HG02571 (cell line): Measurements from ENCODE around the gene NBPF6.
"Not testable (repeated sequence)": the region's sequence is repeated elsewhere in the genome, so short reads cannot be mapped to it uniquely, and the experiment has no call there.

Experiments
- ATAC-seq: cut with Tn5 transposase; IDR thresholded peaks from one replicate; pipeline ENCODE4 v1.9.1; 2021; ENCODE audit warnings: mild to moderate bottlenecking, moderate library complexity; ENCODE audit not compliant: unreplicated experiment

Gene NBPF6

GRCh38 chr1:108496856-108497255 lies 46.7 kb downstream of the NBPF6 start:
- ATAC-seq: not testable (repeated sequence)

DNA sequence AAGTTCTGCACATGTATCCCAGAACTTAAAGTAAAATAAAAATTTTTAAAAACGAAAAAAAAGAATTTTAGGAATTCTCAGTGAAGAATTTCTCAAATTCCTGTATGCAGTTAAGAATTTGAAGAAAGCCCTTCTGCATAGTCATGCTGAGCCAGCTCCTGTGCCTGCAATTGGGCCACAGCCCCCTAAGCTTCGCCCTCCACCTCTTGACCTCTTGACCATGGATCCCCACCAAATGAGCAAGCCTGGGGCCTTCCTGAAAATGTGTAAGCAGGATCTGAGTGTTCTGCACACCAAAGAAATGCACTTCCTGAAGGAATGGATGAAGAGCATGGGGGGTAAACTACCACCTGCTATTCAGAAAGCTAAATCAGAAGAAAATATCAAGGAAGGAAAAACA lies 52.0 kb downstream of the NBPF6 start:
- no peak for ATAC-seq

GRCh38 chr1:108502624-108503023 lies 52.5 kb downstream of the NBPF6 start:
- ATAC-seq: no peak

DNA sequence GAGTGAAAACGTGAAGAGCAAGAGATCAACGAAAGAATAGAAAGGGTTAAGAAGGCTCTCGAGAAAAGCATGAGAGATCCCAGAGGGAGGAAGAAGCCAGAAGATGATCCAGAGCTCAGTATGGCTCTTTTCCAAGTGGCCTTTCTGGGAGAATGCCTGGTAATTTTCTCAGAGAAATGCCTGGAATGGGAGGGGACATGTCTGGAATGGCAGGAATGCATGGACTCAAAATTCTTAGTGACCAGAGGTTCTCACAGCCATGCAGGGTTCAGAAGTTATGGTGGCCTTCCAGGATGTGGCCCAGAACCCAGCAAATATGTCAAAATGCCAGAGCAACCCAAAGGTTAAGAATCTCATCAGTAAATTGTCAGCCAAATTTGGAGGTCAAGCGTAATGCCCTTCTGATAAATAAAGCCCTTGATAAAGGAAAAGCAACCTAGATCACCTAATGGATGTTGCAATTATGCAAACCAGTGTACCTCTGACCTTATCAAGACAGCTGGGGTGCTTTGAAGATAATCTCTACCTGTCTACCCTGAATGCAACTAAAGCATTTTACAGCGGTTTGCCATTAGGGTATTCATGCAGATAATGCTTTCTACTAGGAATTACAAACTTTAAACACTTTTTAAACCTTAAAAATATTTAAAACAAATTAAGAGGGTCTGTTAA lies 53.1 kb downstream of the NBPF6 start:
- no peak for ATAC-seq

DNA sequence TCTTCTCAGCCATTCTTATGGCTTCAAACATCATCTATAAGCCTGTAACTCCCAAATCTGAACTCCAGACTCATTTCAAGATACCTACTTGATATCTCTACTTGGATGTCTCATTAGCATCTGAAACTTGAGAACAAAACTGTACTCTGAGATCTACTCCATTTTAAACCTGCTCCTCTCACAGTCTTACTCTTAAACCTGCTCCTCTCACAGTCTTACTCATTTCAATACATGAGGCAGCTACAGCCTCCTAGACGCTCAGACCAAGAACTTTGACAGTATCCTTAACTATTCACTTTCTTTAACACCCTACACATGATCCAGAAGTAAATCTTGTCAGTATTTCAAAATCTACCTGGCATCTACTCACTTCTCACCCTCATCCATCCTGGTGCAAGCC lies 54.3 kb downstream of the NBPF6 start:
- no peak for ATAC-seq

GRCh38 chr1:108505763-108506070 lies 55.6 kb downstream of the NBPF6 start:
- ATAC-seq: no peak

DNA sequence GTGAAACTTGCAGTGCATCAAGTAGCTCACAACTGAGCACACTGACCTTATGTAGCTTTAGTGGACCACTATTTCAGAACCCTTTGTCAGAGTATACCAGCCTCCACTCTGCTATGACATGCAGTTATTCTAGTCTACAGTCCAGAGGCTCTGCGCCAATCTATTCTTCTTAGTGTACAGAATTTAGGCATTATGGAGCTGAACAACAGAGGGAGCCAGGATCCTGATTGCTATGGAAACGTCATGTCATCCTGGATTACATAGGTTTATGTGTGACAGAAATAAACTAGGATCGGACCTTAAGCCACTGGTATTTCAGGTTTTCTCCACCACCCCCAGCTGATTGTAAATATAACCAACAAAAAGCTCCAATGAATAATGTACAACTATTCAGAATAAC lies 61.6 kb downstream of the NBPF6 start:
- ATAC-seq: no peak

DNA sequence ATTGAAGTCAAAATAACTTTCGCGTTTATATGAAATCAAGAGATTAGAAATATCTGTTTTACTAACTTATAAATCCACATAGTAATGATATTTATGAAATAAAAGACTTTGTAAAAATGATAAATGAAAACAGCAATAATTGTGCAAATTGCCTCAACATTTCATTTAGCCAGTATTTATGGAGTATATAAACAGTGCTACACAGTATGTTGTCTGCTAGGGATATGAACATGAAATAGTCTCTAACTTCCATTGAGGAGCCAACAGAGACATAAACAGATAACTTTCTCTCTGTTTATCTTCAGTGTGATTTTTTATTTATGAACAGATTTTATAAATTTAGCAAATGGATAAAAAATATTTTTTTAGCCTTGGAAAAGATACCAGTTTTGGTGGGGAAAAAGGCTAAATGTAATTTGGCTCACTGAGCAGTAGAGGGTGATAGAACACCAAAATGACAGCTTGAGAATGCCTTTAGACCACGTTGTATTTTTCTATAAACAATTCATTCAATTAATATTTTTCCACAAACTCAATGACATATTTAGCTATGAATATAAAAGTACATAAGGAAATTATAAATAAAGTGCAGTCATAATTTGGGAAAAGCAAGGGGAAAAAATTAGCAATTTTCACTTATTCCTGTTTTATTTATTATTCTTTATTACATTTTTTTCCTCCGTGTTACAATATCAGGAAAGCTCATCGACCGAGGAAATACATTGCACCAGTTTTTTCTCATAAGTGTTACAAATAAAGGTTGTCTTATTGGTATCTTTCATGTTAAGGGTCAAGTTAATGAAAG lies 62.3 kb downstream of the NBPF6 start:
- ATAC-seq: no peak

GRCh38 chr1:108513044-108513415 lies 62.9 kb downstream of the NBPF6 start:
- ATAC-seq: no peak

DNA sequence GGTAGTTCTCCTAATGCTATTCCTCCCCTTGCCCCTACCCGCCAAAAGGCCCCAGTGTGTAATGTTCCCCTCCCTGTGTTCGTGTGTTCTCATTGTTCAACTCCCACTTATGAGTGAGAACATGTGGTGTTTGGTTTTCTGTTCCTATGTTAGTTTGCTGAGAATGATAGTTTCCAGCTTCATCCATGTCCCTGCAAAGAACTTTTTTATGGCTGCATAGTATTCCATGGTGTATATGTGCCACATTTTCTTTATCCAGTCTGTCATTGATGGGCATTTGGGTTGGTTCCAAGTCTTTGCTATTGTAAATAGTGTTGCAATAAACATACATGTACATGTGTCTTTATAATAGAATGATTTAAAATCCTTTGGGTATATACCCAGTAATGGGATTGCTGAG lies 63.8 kb downstream of the NBPF6 start:
- not testable (repeated sequence) for ATAC-seq

- ATAC-seq: not testable (repeated sequence)
Observed at GRCh38 chr1:108517301-108517897, 67.3 kb downstream of the NBPF6 start.
